A673 (cell line): ENCODE data around the gene ZNF273.
A peak's percentile ranks its signal among the peaks of the same experiment; 100 is the strongest.

Experiments
- CTCF ChIP-seq: fragments of 300-800, 200-600 bp; sonication (generic); conservative IDR thresholded peaks from 2 replicates; pipeline ENCODE4 v1.5.1; 2017; ENCODE audit warnings: low read depth, mild to moderate bottlenecking, antibody characterized with exemption, low read length, moderate library complexity, mixed read lengths
- EZH2 ChIP-seq: fragments of 200-600 bp; sonication (generic); IDR thresholded peaks from 2 replicates; pipeline ENCODE4 v1.6.1; 2017; ENCODE audit warnings: borderline replicate concordance, low read depth, mild to moderate bottlenecking, mixed read lengths, antibody characterized with exemption, low read length; ENCODE audit not compliant: poor library complexity, severe bottlenecking

GRCh38 chr7:64951250-64951848 is 48.3 kb downstream of the ZNF273 start:
- TF ChIP-seq CTCF (peak; percentile 75), EZH2 (no peak)
